Activated CD8-positive, alpha-beta T cell treated with anti-CD3 and anti-CD28 coated beads for 36 hours (primary cell): ENCODE measurements around the gene CPLX1. TPM values are rescaled to one million over a fixed set of nuclear protein-coding genes. Genes with fewer than 3 reads are reported as not detected.

ENCODE experiments used
- ATAC-seq: fragments of 200-7000 bp; cut with Tn5 transposase; one replicate; pipeline ENCODE4 v1.10.0; 2021; ENCODE audit warnings: mild to moderate bottlenecking, moderate library complexity
- CTCF ChIA-PET: fragments of 350-600 bp; sonication (Branson Sonifier 250); formaldehyde crosslinking; loops from one replicate; lab custom pipeline; 2021; ENCODE audit warnings: antibody characterized with exemption; lab: Charles Lee
- POLR2A ChIA-PET: fragments of 350-600 bp; sonication (Branson Sonifier 250); formaldehyde crosslinking; loops from one replicate; lab custom pipeline; 2021; ENCODE audit warnings: antibody characterized with exemption; lab: Charles Lee
- DNase-seq: peaks from one replicate; pipeline ENCODE4 v3.0.0-alpha.2; 2020
- H3K27ac Mint-ChIP-seq: one replicate; pipeline ENCODE4 v1.8.0; 2021; ENCODE audit warnings: mild to moderate bottlenecking, mixed read lengths
- H3K27me3 Mint-ChIP-seq: one replicate; pipeline ENCODE4 v1.8.0; 2021; ENCODE audit warnings: mixed read lengths
- H3K36me3 Mint-ChIP-seq: one replicate; pipeline ENCODE4 v1.8.0; 2021; ENCODE audit warnings: low read depth, mixed read lengths
- H3K4me1 Mint-ChIP-seq: one replicate; pipeline ENCODE4 v1.8.0; 2021; ENCODE audit warnings: low read depth, mixed read lengths
- H3K4me3 Mint-ChIP-seq: one replicate; pipeline ENCODE4 v1.8.0; 2021; ENCODE audit warnings: mild to moderate bottlenecking, moderate library complexity, mixed read lengths
- H3K9me3 Mint-ChIP-seq: one replicate; pipeline ENCODE4 v1.8.0; 2021; ENCODE audit warnings: mixed read lengths
- CTCF ChIP-seq: fragments of 200-600 bp; IDR thresholded peaks from one replicate; pipeline ENCODE4 v1.8.0; 2022; ENCODE audit warnings: antibody characterized with exemption, mild to moderate bottlenecking
- intact Hi-C: fragments of 100-400 bp; cut with micrococcal nuclease; formaldehyde crosslinking; loops from one replicate; pipeline ENCODE4 v1.10.0; 2022
- total RNA-seq, 2 experiments: library from RNA; stranded (reverse); gene quantifications; one replicate each; pipeline ENCODE4 v1.2.3, GENCODE V29; 2021

The CPLX1 gene
- total RNA-seq, 2 experiments from 2014 or later: not detected

DNA sequence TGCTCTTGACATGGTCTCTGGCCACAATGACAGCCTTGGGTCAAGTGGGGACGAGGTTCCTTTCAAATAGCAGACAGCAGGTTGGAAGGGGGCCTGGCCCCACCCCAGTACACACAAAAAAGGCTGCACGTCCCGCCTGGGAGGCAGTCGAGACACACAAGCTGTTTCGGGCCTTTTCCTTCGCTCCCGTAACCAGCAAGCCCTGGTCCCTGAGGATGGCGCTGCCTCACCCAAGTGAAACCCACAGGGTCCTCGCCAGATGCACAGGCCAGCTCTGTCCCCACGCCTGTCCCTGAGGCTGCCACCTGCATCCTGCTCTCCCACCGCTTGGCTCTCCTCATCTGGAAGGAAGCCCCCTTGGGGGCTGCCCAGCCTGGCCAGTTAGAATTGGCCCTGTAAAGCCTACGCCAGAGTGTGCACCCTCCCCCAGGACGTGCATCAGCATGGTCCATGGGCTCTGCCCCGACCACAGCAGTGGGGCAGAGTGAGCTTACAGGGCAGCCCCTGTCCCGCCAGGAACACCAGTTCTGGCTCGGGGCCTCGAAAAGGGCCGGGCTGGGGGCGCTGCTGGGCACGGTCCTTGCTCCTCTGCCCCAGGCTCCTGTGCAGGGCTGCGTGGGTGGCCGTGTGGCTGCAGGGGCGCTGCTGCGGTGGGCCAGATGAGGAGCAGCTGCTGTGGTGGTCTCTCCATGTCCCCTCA is 2.0 kb downstream of the CPLX1 start:
- Mint-ChIP-seq H3K9me3 (no peaks in the 10 kb centered on the region), H3K4me1 (no peaks in the 10 kb centered on the region), H3K27ac (no peak overlapping the region), H3K4me3 (no peak overlapping the region), H3K36me3 (no peaks in the 10 kb centered on the region), H3K27me3 (peaks cover 48% of the 10 kb centered on the region)
- ChIA-PET CTCF (no interaction called here), POLR2A (no interaction called here)
- intact Hi-C loops: no loop called here
- ATAC-seq: no peak
- TF ChIP-seq CTCF: no peak
- DNase-seq: no peak

- H3K27me3 Mint-ChIP-seq: peaks cover 43% of the 10 kb centered on the region
- no peak overlapping the region for H3K27ac Mint-ChIP-seq
These were observed 2.7 kb downstream of the CPLX1 start for GRCh38 chr4:823176-823760.

GRCh38 chr4:822361-823175 is 3.4 kb downstream of the CPLX1 start:
- ATAC-seq (no peak), DNase-seq (no peak)
- Mint-ChIP-seq H3K4me3 (no peak overlapping the region), H3K27me3 (peaks cover 36% of the 10 kb centered on the region), H3K36me3 (no peaks in the 10 kb centered on the region), H3K4me1 (no peaks in the 10 kb centered on the region), H3K27ac (no peak overlapping the region), H3K9me3 (no peaks in the 10 kb centered on the region)
- intact Hi-C loops: no loop called here
- POLR2A ChIA-PET: interaction anchor here (0.6 kb wide), 1 partner anchor 17 kb away, joined by 3 read pairs; no protein-coding TSS in a partner anchor
- CTCF ChIA-PET: no interaction called here
- TF ChIP-seq CTCF: no peak

More at GRCh38 chr4:823176-823760, 2.7 kb downstream of the CPLX1 start:
- no peak for DNase-seq
- ChIA-PET POLR2A (no interaction called here), CTCF (no interaction called here)
- TF ChIP-seq CTCF: no peak
- intact Hi-C loops: no loop called here
- Mint-ChIP-seq H3K4me1 (no peaks in the 10 kb centered on the region), H3K4me3 (no peak overlapping the region), H3K9me3 (no peaks in the 10 kb centered on the region), H3K36me3 (no peaks in the 10 kb centered on the region)
- ATAC-seq: no peak

GRCh38 chr4:821631-822030 is 4.3 kb downstream of the CPLX1 start:
- H3K27me3 Mint-ChIP-seq: peaks cover 37% of the 10 kb centered on the region
- H3K9me3 Mint-ChIP-seq: no peaks in the 10 kb centered on the region
- TF ChIP-seq CTCF: no peak
- no peaks in the 10 kb centered on the region for H3K36me3 Mint-ChIP-seq
- no peak overlapping the region for H3K4me3 Mint-ChIP-seq
- no peak overlapping the region for H3K27ac Mint-ChIP-seq
- ATAC-seq: no peak
- no peaks in the 10 kb centered on the region for H3K4me1 Mint-ChIP-seq
- intact Hi-C loops: no loop called here
- DNase-seq: no peak
- ChIA-PET POLR2A (no interaction called here), CTCF (no interaction called here)

DNA sequence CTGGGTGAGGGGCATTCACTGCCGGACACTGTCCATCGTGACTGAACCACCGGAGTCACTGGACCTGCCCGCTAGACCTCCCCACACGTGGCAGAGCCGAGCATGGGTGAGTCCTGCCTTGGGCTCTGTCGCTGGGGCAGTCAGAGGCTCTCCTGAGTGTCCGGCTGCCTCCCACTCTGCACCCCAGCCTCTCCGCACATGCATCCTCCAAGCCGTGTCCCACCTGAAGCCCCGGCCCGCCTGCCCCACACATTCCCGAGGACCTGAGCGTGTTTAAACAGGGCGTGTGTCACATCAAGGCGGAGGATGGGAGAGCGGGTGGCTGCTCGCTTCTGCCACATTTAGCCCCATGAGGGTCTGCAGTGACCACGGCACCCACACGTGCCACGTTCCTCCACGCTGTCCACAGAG is 4.7 kb downstream of the CPLX1 start:
- H3K4me1 Mint-ChIP-seq: no peaks in the 10 kb centered on the region

More for the DNA sequence above, 4.7 kb downstream of the CPLX1 start:
- H3K27me3 Mint-ChIP-seq: peaks cover 39% of the 10 kb centered on the region
- no peak for DNase-seq
- intact Hi-C loops: no loop called here
- H3K27ac Mint-ChIP-seq: no peak overlapping the region
- CTCF ChIA-PET: no interaction called here
- H3K36me3 Mint-ChIP-seq: no peaks in the 10 kb centered on the region
- no peaks in the 10 kb centered on the region for H3K9me3 Mint-ChIP-seq
- POLR2A ChIA-PET: no interaction called here
- H3K4me3 Mint-ChIP-seq: no peak overlapping the region
- TF ChIP-seq CTCF: no peak
- no peak for ATAC-seq
